ENCODE results near the gene KLHDC7B. TPM values are rescaled to one million over a fixed set of nuclear protein-coding genes. Genes with fewer than 3 reads are reported as not detected.

Gene KLHDC7B
- total and polyA plus RNA-seq, 10 of the 15 experiments (the other 5 are each of a cell fraction or from before 2014, with no cell fraction given) = 0.05 to 2.2 (median 0.93) TPM; not detected in 2

DNA sequence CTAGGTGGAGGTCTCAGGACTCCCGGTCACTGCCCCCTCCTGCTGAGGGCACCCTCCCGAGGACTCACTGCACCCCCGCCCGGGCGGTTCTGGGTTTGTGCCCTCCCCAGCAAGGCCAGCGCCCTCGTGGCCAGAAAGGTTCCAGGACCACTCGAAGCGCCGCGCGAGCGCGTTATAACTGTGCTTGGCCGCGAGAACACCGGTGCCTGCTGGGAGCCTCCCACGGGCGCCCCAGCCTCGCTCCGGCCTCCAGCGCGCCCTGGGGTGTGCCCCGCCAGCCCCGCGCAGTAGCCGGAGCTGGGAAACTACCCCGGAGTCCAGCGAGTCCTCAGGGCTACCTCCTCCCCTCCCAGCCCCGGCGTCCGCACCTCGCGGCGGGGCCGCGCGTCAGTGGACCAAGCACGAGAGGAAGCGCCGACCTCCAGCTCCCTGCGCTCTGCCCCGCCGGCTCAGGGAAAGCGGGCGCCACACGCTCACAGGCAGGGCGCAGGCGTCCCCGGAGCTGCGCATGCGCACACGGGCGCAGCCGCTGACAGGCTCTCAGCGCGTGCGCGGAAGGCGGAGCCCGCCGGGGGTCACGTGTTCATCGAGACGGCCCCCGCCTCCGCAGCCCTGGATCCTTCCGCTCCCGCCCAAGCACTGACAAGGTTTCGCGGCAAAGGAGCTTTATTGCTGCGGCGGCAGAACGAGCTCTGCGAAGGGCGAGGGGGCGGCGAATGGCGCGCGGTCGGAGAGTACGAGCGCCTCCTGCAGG lies 20.4 kb upstream of the KLHDC7B start, which contains the start of gene SCO2 (continued):
- TF ChIP-seq, protein P1, sequence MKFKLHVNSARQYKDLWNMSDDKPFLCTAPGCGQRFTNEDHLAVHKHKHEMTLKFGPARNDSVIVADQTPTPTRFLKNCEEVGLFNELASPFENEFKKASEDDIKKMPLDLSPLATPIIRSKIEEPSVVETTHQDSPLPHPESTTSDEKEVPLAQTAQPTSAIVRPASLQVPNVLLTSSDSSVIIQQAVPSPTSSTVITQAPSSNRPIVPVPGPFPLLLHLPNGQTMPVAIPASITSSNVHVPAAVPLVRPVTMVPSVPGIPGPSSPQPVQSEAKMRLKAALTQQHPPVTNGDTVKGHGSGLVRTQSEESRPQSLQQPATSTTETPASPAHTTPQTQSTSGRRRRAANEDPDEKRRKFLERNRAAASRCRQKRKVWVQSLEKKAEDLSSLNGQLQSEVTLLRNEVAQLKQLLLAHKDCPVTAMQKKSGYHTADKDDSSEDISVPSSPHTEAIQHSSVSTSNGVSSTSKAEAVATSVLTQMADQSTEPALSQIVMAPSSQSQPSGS (IDR thresholded peaks at IDR 0.05; ENCODE audit: low read length) = no peak
- no peak for TF ChIP-seq TBL1XR1 (IDR thresholded peaks at IDR 0.05; ENCODE audit: low read depth, low read length)
- TF ChIP-seq, protein P2, sequence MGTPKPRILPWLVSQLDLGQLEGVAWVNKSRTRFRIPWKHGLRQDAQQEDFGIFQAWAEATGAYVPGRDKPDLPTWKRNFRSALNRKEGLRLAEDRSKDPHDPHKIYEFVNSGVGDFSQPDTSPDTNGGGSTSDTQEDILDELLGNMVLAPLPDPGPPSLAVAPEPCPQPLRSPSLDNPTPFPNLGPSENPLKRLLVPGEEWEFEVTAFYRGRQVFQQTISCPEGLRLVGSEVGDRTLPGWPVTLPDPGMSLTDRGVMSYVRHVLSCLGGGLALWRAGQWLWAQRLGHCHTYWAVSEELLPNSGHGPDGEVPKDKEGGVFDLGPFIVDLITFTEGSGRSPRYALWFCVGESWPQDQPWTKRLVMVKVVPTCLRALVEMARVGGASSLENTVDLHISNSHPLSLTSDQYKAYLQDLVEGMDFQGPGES (IDR thresholded peaks at IDR 0.05) = no peak
- peak; percentile 75; the same call in 1 of the 2 replicates for TF ChIP-seq SMARCA5 (IDR thresholded peaks at IDR 0.05)

DNA sequence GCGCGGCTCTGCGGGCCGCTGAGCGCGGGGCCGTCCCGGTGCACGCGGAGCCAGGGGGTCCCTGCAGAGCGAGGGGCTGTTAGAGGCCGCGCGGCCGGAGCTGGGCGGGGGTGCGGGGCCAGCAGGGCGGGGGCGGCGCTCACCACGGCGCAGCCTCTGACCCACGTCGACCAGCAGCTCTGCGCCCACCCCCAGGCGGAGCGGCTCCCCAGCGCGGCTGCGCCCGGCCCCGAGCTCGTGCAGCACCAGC lies 19.9 kb upstream of the KLHDC7B start:
- no TSS peak for BruUV-seq (replicated peaks)
- TF ChIP-seq TAF1 (IDR thresholded peaks at IDR 0.05; ENCODE audit: borderline replicate concordance, low read depth, low read length) (no peak), CBX5 (IDR thresholded peaks at IDR 0.05; ENCODE audit: low read depth) (no peak), SIN3A (IDR thresholded peaks at IDR 0.05; ENCODE audit: low read depth, low read length) (0 out of 2 replicates have a peak, but pooled peaks have one; percentile 7), SREBF1 (IDR thresholded peaks at IDR 0.05; ENCODE audit: low read length) (no peak)
- H3K4me2 ChIP-seq (ENCODE audit: control insufficient read depth, insufficient read depth) = peak overlapping the region; percentile 99
- 0% methylated on average over 2 of the region's 33 CpGs for WGBS (ENCODE audit: insufficient coverage, insufficient replicate concordance, low lambda C conversion rate, missing lambda C conversion rate)
- H3K27ac ChIP-seq (ENCODE audit: control insufficient read depth, insufficient read depth) = peak overlapping the region; percentile 94
- POLR2A ChIA-PET = interaction anchor here (0.5 to 6.5 kb wide), 19 partner anchors 11 to 211 kb away, joined by 3 to 232 read pairs (median 5); partner anchors contain the start of genes KLHDC7B, LMF2, NCAPH2 and SYCE3
- H3K27me3 ChIP-seq (replicated peaks in 1 of 2; ENCODE audit: control insufficient read depth in 2 of 2, insufficient read depth in 2 of 2, low read length in 1 of 2) = no peaks in the 10 kb centered on the region
- SMC1A ChIA-PET (ENCODE audit: uncharacterized antibody, unreplicated experiment) = interaction anchor here (0.7 to 5.8 kb wide), 16 partner anchors 9 to 275 kb away, joined by 3 to 58 read pairs (median 6); partner anchors contain the start of genes CHKB, HDAC10, LMF2 and NCAPH2
- peaks cover 5 to 30% of the 10 kb centered on the region in 2 experiments; a peak in 3 of 4 replicates for H3K36me3 ChIP-seq (ENCODE audit: control insufficient read depth in 2 of 2, insufficient read depth in 2 of 2, low read length in 1 of 2)
- FAIRE-seq = no peak
- no peak for DNase-seq (ENCODE audit: low read depth, low spot score)
- H3K79me2 ChIP-seq (ENCODE audit: control insufficient read depth, insufficient read depth, low read length) = peaks cover 56% of the 10 kb centered on the region
- RAD21 ChIA-PET (ENCODE audit: unreplicated experiment) = interaction anchor here (0.6 to 6.3 kb wide), 24 partner anchors 9 to 285 kb away, joined by 3 to 106 read pairs (median 4); partner anchors contain the start of genes CHKB, LMF2, NCAPH2 and SYCE3
- peak overlapping the region; percentile 94; the same call in 1 of the 2 replicates for H3K9ac ChIP-seq (ENCODE audit: control insufficient read depth, insufficient read depth, low read length)
- CTCF ChIA-PET = interaction anchor here (0.6 to 3.5 kb wide), 28 partner anchors 8 to 250 kb away, joined by 3 to 38 read pairs (median 4); partner anchors contain the start of genes ARSA, KLHDC7B, LMF2 and NCAPH2
- in situ Hi-C loops (cut with MboI) (loop anchor here (5.0 kb wide), 1 partner anchor 97 kb away; no protein-coding TSS in a partner anchor), intact Hi-C loops (cut with micrococcal nuclease; ENCODE audit: unreplicated experiment) (loop anchor here (5.0 kb wide), 2 partner anchors 37 to 57 kb away; partner anchors contain the start of genes CHKB and SYCE3)
- no peaks in the 10 kb centered on the region for H4K20me1 ChIP-seq (ENCODE audit: control insufficient read depth, insufficient read depth)
- H3K4me3 ChIP-seq = peak overlapping the region; percentile 74
- no peak for ATAC-seq
- peaks cover 16% of the 10 kb centered on the region for H3K4me1 ChIP-seq (ENCODE audit: control insufficient read depth, insufficient read depth, low read length)
- H2AFZ ChIP-seq (ENCODE audit: control insufficient read depth, low read depth, low read length) = peak overlapping the region; percentile 55; the same call in 1 of the 2 replicates
- no peaks in the 10 kb centered on the region for H3K9me3 ChIP-seq (replicated peaks; ENCODE audit: control insufficient read depth, insufficient read depth, low read length)

Measured in GM12878 (cell line).